ENCODE results near the gene ADISSP.

ADISSP gene

GRCh38 chr20:3714092-3714491 lies 53.5 kb downstream of the ADISSP start:
- DNase-seq (ENCODE audit: low read depth), result no peak

DNA sequence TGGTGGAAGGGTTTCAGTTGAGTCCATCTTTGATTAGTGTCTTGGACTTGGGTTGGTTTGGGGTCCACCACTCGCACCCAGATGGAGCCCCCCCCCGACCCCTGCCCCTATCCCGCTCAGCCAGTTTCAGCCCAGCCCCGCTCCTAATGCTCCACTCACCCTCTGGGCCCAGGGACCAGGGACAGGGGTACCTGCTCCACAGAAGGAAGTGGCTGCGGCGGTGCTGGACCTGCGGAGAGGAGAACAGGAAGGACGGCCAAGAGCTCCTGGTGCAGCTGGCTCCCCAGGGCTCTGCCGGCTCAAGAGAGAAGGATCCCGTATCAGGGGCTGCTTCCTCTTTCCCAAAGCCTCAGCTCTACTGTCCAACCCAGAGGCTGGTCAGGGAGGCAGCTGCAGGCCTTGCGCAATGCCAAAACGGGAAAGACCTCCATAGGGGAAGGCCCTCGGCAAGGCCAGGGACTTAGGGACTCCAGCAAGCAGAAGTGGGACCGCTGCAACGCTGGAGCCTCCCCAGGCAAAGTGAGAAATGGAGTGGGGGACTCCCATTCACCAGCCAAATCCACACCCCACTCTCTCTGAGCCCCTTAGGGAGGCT lies 55.2 kb downstream of the ADISSP start, which contains the start of gene SIGLEC1:
TSS of gene SIGLEC1 (minus strand) at position 322 of the 595 bp plus-strand sequence. CDS start 5,472 bp downstream, outside the sequence.
- no peak for DNase-seq (ENCODE audit: low read depth)

GRCh38 chr20:3711484-3711941 lies 56.0 kb downstream of the ADISSP start:
- no peak for DNase-seq (ENCODE audit: low read depth)

- peak; percentile 73 for DNase-seq (ENCODE audit: low read depth)
Measured at GRCh38 chr20:3710703-3711483, 56.7 kb downstream of the ADISSP start.

- DNase-seq (ENCODE audit: low read depth), result no peak
Measured at GRCh38 chr20:3710011-3710466, 57.5 kb downstream of the ADISSP start.

- no peak for DNase-seq (ENCODE audit: low read depth)
Measured at GRCh38 chr20:3707508-3707899, 60.0 kb downstream of the ADISSP start.

GRCh38 chr20:3706774-3707507 lies 60.6 kb downstream of the ADISSP start:
- no peak for DNase-seq (ENCODE audit: low read depth)

- DNase-seq (ENCODE audit: low read depth), result no peak
Measured at GRCh38 chr20:3705970-3706739, 61.4 kb downstream of the ADISSP start.

DNA sequence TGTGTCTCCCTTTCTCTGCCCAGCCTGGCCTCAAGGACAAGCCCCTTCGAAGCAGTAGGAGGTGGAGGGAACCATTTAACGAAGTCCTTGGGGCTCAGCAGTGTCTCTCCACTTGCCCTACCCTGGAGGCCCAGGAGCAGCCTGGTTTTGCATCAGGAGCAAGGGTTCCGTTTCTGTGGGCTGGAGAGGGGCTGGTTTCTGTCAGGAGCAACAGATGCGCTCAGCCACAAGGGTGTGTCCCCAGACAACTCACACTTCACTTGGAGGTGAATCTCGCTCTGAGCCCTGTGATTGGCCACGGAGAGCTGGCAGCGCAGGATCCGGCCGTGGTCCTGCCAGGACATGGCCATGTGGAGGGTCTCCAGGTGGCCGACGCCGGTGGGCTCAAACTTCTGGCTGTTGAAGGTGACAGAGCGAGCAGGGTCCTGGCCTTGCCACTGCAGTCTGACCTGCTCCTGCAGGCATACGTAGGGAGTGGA lies 62.0 kb downstream of the ADISSP start:
- no peak for DNase-seq (ENCODE audit: low read depth)

GRCh38 chr20:3704087-3704486 lies 63.5 kb downstream of the ADISSP start:
- no peak for DNase-seq (ENCODE audit: low read depth)
